TTC549 (cell line): Measurements from ENCODE around the gene BCR.

Experiments
- FAIRE-seq: peaks from 2 replicates; lab custom pipeline; 2012; peaks lifted over from hg19 to GRCh38; lab: Jason Lieb, UNC

The BCR gene

GRCh38 chr22:23218053-23218866, 38.0 kb downstream of the BCR start:
- no peak for FAIRE-seq

- FAIRE-seq: no peak
These were observed 38.5 kb downstream of the BCR start for GRCh38 chr22:23218867-23219251.

- no peak for FAIRE-seq
These were observed 39.0 kb downstream of the BCR start for GRCh38 chr22:23219317-23219716.

- no peak for FAIRE-seq
These were observed 39.6 kb downstream of the BCR start for GRCh38 chr22:23219822-23220484.

- FAIRE-seq: no peak
These were observed 40.4 kb downstream of the BCR start for GRCh38 chr22:23220485-23221350.

- no peak for FAIRE-seq
These were observed 41.1 kb downstream of the BCR start for GRCh38 chr22:23221351-23221804.

- no peak for FAIRE-seq
These were observed 41.9 kb downstream of the BCR start for GRCh38 chr22:23222033-23222792.

GRCh38 chr22:23222793-23223568, 42.7 kb downstream of the BCR start:
- no peak for FAIRE-seq

- no peak for FAIRE-seq
These were observed 43.4 kb downstream of the BCR start for GRCh38 chr22:23223569-23224317.

GRCh38 chr22:23224846-23225245, 44.5 kb downstream of the BCR start:
- FAIRE-seq: no peak

GRCh38 chr22:23225337-23225723, 45.0 kb downstream of the BCR start:
- no peak for FAIRE-seq

- FAIRE-seq: no peak
These were observed 45.6 kb downstream of the BCR start for GRCh38 chr22:23225724-23226496.

- FAIRE-seq: no peak
These were observed 46.2 kb downstream of the BCR start for GRCh38 chr22:23226497-23226850.

GRCh38 chr22:23227380-23227779, 47.1 kb downstream of the BCR start:
- no peak for FAIRE-seq

GRCh38 chr22:23228503-23228902, 48.2 kb downstream of the BCR start:
- no peak for FAIRE-seq

GRCh38 chr22:23229646-23230045, 49.3 kb downstream of the BCR start:
- FAIRE-seq: no peak

GRCh38 chr22:23230348-23231068, 50.2 kb downstream of the BCR start:
- FAIRE-seq: no peak

- no peak for FAIRE-seq
These were observed 51.3 kb downstream of the BCR start for GRCh38 chr22:23231471-23232093.
